Measurements from ENCODE around the gene R3HDM4.

DNA sequence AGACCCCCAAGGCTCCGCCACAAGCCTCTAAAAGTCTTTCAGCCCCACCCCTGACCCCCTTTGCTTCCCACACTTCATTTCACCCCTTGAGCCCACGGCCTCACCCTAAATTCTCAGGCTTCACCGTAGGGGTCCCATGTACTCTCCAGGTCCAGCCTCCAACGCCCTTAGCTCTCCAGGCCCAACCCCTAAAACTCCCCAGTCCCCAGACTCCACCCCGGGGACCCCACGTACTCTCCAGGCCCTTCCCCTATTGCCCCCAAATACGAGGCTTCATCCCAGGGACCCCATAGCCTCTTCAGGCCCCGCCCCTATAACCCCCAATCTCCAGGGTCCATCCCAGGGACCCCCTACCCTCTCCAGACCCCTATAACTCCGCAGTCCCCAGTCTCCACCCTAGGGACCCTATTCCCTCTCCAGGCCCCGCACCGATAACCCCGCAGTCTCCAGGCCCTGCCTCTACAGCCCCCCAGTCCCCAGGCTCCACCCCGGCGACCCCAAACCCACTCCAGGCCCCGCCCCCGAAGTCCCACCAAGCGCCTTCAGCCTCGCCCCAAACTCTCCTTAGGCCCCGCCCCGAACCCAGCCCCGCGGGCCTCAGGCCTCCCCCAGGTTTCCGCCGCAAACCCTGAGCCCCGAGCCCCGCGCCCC lies 20.7 kb downstream of the R3HDM4 start:
- TF ChIP-seq, protein P1, sequence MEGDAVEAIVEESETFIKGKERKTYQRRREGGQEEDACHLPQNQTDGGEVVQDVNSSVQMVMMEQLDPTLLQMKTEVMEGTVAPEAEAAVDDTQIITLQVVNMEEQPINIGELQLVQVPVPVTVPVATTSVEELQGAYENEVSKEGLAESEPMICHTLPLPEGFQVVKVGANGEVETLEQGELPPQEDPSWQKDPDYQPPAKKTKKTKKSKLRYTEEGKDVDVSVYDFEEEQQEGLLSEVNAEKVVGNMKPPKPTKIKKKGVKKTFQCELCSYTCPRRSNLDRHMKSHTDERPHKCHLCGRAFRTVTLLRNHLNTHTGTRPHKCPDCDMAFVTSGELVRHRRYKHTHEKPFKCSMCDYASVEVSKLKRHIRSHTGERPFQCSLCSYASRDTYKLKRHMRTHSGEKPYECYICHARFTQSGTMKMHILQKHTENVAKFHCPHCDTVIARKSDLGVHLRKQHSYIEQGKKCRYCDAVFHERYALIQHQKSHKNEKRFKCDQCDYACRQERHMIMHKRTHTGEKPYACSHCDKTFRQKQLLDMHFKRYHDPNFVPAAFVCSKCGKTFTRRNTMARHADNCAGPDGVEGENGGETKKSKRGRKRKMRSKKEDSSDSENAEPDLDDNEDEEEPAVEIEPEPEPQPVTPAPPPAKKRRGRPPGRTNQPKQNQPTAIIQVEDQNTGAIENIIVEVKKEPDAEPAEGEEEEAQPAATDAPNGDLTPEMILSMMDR (IDR thresholded peaks at IDR 0.05; ENCODE audit: insufficient read depth, low read length, poor library complexity, severe bottlenecking) = no peak
- TF ChIP-seq EZH2phosphoT487 (conservative IDR thresholded peaks at IDR 0.05; ENCODE audit: low read length) = no peak
